Measurements from ENCODE around the gene MIER2. TPM values are rescaled to one million over a fixed set of nuclear protein-coding genes. Genes with fewer than 3 reads are reported as not detected.
"Not testable (repeated sequence)": the region's sequence is repeated elsewhere in the genome, so short reads cannot be mapped to it uniquely, and the experiment has no call there.

Gene MIER2
- total and polyA plus RNA-seq, 10 of the 15 experiments (the other 5 are each of a cell fraction or from before 2014, with no cell fraction given), result 0.48 to 23.6 (median 12.1) TPM

DNA sequence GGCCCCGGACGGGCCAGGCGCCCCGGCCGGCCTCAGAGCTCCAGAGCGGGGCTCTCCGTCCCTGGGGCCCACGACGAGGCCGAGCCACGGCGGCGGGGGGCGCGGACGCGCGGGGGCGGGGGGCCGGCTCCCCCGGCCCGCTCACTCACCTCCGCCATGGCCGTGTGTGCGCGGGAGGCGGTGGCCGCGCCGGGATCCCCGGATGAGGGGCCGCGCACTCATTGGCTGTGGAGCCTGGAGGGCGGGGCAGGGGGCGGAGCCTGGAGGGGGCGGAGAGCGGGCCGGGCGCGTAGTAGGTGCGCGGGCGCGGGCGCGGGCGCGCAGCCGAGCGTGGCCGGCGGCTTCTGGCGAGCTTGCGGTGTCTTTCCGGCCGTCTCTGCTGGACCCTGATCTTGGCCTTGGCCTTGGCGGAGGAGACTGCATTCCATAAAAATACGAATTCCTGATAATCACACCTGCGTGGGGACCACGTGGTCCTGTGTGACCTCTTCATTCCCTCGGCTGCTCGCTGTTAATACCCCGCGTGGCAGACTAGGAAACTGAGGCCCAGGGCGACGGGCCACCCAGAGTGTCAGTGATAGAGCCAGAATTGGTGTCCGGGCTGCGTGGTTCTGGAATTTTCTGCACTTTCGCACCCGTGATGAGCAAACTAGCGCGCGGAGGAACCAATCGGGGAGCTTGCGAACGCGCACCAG lies at the start of gene MIER2 (continued):
- TF ChIP-seq, protein P1, sequence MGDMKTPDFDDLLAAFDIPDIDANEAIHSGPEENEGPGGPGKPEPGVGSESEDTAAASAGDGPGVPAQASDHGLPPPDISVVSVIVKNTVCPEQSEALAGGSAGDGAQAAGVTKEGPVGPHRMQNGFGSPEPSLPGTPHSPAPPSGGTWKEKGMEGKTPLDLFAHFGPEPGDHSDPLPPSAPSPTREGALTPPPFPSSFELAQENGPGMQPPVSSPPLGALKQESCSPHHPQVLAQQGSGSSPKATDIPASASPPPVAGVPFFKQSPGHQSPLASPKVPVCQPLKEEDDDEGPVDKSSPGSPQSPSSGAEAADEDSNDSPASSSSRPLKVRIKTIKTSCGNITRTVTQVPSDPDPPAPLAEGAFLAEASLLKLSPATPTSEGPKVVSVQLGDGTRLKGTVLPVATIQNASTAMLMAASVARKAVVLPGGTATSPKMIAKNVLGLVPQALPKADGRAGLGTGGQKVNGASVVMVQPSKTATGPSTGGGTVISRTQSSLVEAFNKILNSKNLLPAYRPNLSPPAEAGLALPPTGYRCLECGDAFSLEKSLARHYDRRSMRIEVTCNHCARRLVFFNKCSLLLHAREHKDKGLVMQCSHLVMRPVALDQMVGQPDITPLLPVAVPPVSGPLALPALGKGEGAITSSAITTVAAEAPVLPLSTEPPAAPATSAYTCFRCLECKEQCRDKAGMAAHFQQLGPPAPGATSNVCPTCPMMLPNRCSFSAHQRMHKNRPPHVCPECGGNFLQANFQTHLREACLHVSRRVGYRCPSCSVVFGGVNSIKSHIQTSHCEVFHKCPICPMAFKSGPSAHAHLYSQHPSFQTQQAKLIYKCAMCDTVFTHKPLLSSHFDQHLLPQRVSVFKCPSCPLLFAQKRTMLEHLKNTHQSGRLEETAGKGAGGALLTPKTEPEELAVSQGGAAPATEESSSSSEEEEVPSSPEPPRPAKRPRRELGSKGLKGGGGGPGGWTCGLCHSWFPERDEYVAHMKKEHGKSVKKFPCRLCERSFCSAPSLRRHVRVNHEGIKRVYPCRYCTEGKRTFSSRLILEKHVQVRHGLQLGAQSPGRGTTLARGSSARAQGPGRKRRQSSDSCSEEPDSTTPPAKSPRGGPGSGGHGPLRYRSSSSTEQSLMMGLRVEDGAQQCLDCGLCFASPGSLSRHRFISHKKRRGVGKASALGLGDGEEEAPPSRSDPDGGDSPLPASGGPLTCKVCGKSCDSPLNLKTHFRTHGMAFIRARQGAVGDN (IDR thresholded peaks at IDR 0.05), result no peak
- TF ChIP-seq EGR1 (IDR thresholded peaks at IDR 0.05; ENCODE audit: borderline replicate concordance in 1 of 2, low read depth in 2 of 2, low read length in 2 of 2) (peak in 1 of 2 experiments; percentile 62; a peak in 1 of 3 replicates), YY1 (IDR thresholded peaks at IDR 0.05; ENCODE audit: low read depth, low read length) (peak; percentile 91), IKZF1 (conservative IDR thresholded peaks at IDR 0.05) (peak; percentile 63), POLR2A (IDR thresholded peaks at IDR 0.05; ENCODE audit: low read depth, low read length) (peak; percentile 71), BHLHE40 (IDR thresholded peaks at IDR 0.05; ENCODE audit: borderline replicate concordance in 1 of 2, low read depth in 2 of 2, low read length in 1 of 2) (peak in 1 of 2 experiments; percentile 17; a peak in 1 of 4 replicates), SP1 (IDR thresholded peaks at IDR 0.05; ENCODE audit: low read depth, low read length) (peak; percentile 38), EED (IDR thresholded peaks at IDR 0.05; ENCODE audit: low read depth) (no peak), IKZF2 (IDR thresholded peaks at IDR 0.05) (0 out of 4 replicates have a peak, but pooled peaks of 1 of the 2 experiments have one; percentile 24), ATF7 (IDR thresholded peaks at IDR 0.05; ENCODE audit: low read depth) (no peak)
- TF ChIP-seq, protein P2, sequence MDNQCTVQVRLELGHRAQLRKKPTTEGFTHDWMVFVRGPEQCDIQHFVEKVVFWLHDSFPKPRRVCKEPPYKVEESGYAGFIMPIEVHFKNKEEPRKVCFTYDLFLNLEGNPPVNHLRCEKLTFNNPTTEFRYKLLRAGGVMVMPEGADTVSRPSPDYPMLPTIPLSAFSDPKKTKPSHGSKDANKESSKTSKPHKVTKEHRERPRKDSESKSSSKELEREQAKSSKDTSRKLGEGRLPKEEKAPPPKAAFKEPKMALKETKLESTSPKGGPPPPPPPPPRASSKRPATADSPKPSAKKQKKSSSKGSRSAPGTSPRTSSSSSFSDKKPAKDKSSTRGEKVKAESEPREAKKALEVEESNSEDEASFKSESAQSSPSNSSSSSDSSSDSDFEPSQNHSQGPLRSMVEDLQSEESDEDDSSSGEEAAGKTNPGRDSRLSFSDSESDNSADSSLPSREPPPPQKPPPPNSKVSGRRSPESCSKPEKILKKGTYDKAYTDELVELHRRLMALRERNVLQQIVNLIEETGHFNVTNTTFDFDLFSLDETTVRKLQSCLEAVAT (IDR thresholded peaks at IDR 0.05), result peak; percentile 59; the same call in 1 of the 2 replicates

DNA sequence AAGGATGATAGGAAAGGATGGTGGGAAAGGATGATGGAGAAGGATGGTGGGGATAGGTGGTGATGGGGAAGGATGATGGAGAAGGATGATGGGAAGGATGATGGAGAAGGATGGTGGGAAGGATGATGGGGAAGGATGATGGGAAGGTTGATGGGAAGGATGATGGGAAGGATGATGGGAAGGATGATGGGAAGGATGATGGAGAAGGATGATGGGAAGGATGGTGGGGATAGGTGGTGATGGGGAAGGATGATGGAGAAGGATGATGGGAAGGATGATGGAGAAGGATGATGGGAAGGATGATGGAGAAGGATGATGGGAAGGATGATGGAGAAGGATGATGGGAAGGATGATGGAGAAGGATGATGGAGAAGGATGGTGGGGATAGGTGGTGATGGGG lies 49.0 kb upstream of the MIER2 start:
- H3K27me3 ChIP-seq (replicated peaks in 1 of 2; ENCODE audit: control insufficient read depth in 2 of 2, insufficient read depth in 2 of 2, low read length in 1 of 2); FAIRE-seq; CTCF ChIA-PET; H2AFZ ChIP-seq (ENCODE audit: control insufficient read depth, low read depth, low read length); H3K36me3 ChIP-seq (ENCODE audit: control insufficient read depth in 2 of 2, insufficient read depth in 2 of 2, low read length in 1 of 2); H3K9ac ChIP-seq (ENCODE audit: control insufficient read depth, insufficient read depth, low read length); SMC1A ChIA-PET (ENCODE audit: uncharacterized antibody, unreplicated experiment); in situ Hi-C loops (cut with MboI); POLR2A ChIA-PET; H3K4me1 ChIP-seq (ENCODE audit: control insufficient read depth, insufficient read depth, low read length); DNase-seq (ENCODE audit: low read depth, low spot score); H3K4me3 ChIP-seq; H3K79me2 ChIP-seq (ENCODE audit: control insufficient read depth, insufficient read depth, low read length); intact Hi-C loops (cut with micrococcal nuclease; ENCODE audit: unreplicated experiment); BruUV-seq (replicated peaks); H3K27ac ChIP-seq (ENCODE audit: control insufficient read depth, insufficient read depth); H3K4me2 ChIP-seq (ENCODE audit: control insufficient read depth, insufficient read depth); RAD21 ChIA-PET (ENCODE audit: unreplicated experiment); H4K20me1 ChIP-seq (ENCODE audit: control insufficient read depth, insufficient read depth); H3K9me3 ChIP-seq (replicated peaks; ENCODE audit: control insufficient read depth, insufficient read depth, low read length); ATAC-seq: not testable (repeated sequence)

All from GM12878 (cell line).